HepG2 (cell line): ENCODE results near the gene ASAP2. TPM values are rescaled to one million over a fixed set of nuclear protein-coding genes. Genes with fewer than 3 reads are reported as not detected.

ENCODE experiments used
- ATAC-seq: fragments of 200-7000 bp; cut with Tn5 transposase; 3 replicates; pipeline ENCODE4 v1.9.1; 2020; ENCODE audit warnings: mild to moderate bottlenecking, moderate library complexity
- BruUV-seq: library from RNA; stranded (reverse); fragments of 400-500 nt; replicated peaks from 2 replicates; lab custom pipeline; 2021; lab: Mats Ljungman, UMichigan
- CTCF ChIA-PET: fragments of 300-600 bp; formaldehyde crosslinking; extraction: SDS; loops from one replicate; lab custom pipeline; 2021; ENCODE audit warnings: low total read pairs, inconsistent platforms, low intra/inter-chr PET ratio; lab: Yijun Ruan, JAX
- POLR2A ChIA-PET: fragments of 350-600 bp; sonication (Branson Sonifier 250); formaldehyde crosslinking; loops from one replicate; lab custom pipeline; 2020; ENCODE audit warnings: antibody characterized with exemption, inconsistent platforms; lab: Yijun Ruan, JAX
- DNase-seq: peaks from one replicate; pipeline ENCODE4 v3.0.0-alpha.2; 2015; ENCODE audit warnings: low spot score
- FAIRE-seq: peaks from 3 replicates; lab custom pipeline; 2011; peaks lifted over from hg19 to GRCh38; lab: Jason Lieb, UNC
- H2AFZ ChIP-seq: one replicate; pipeline ENCODE4 v1.6.1; 2011; ENCODE audit warnings: low read length, inconsistent platforms
- H3K27ac ChIP-seq: fragments of 300-600 bp; 3 replicates; pipeline ENCODE4 v1.8.0; 2011; ENCODE audit warnings: mixed run types, mild to moderate bottlenecking, mixed read lengths, low read length, inconsistent platforms; ENCODE audit not compliant: insufficient read depth; ENCODE audit errors: extremely low read length
- H3K27me3 ChIP-seq, 2 experiments: fragments of 200-600 bp in 1 of 2; 2 replicates in 1 of 2; 3 replicates in 1 of 2; pipeline versions ENCODE4 v1.6.0 to v1.8.0; 2011; ENCODE audit warnings: low read length in 2 of 2, mild to moderate bottlenecking in 2 of 2, moderate library complexity in 2 of 2, inconsistent platforms in 1 of 2; ENCODE audit not compliant: insufficient read depth in 2 of 2, control insufficient read depth in 1 of 2
- H3K36me3 ChIP-seq, 2 experiments: fragments of 200-600 bp in 1 of 2; replicated peaks in 1 of 2; 2 replicates in 1 of 2; 3 replicates in 1 of 2; pipeline versions ENCODE4 v1.5.1 to v1.8.0; 2011; ENCODE audit warnings: low read length in 2 of 2, inconsistent platforms in 1 of 2; ENCODE audit not compliant: insufficient read depth in 2 of 2, control insufficient read depth in 1 of 2
- H3K4me1 ChIP-seq: 2 replicates; pipeline ENCODE4 v1.5.1; 2012; ENCODE audit warnings: low read length, inconsistent platforms; ENCODE audit not compliant: insufficient read depth
- H3K4me2 ChIP-seq: 2 replicates; pipeline ENCODE4 v1.6.0; 2011; ENCODE audit warnings: low read depth, low read length, inconsistent platforms
- H3K4me3 ChIP-seq, 3 experiments: fragments of 200-600 bp in 1 of 3; sonication (generic), shearing (Covaris generic) in 1 of 3; replicated peaks in 1 of 3; 2 replicates each; pipeline ENCODE4 v1.5.1; 2011 to 2016; ENCODE audit warnings: low read length in 3 of 3, inconsistent platforms in 2 of 3, low read depth in 2 of 3, mild to moderate bottlenecking in 2 of 3, control low read depth in 1 of 3, mixed read lengths in 1 of 3; ENCODE audit not compliant: insufficient read depth in 1 of 3
- H3K79me2 ChIP-seq: one replicate; pipeline ENCODE4 v1.6.1; 2011; ENCODE audit warnings: low read length, inconsistent platforms; ENCODE audit not compliant: insufficient read depth
- H3K9ac ChIP-seq: 2 replicates; pipeline ENCODE4 v1.6.0; 2011; ENCODE audit warnings: mild to moderate bottlenecking, low read depth, low read length, inconsistent platforms; ENCODE audit not compliant: insufficient read depth
- H3K9me3 ChIP-seq: 2 replicates; pipeline ENCODE4 v1.5.1; 2012; ENCODE audit warnings: mild to moderate bottlenecking, low read length
- H4K20me1 ChIP-seq: 2 replicates; pipeline ENCODE4 v1.6.0; 2011; ENCODE audit warnings: inconsistent platforms, mild to moderate bottlenecking, low read length, moderate library complexity; ENCODE audit not compliant: insufficient read depth
- DPF2 ChIP-seq: sonication (generic); formaldehyde crosslinking; IDR thresholded peaks from 2 replicates; pipeline ENCODE4 v1.4.0; 2020; ENCODE audit warnings: mild to moderate bottlenecking, low read depth, missing genetic modification reagents, borderline replicate concordance
- FOXK2 ChIP-seq: fragments of 450-650 bp; IDR thresholded peaks from 2 replicates; pipeline ENCODE4 v1.6.1; 2016
- HES4 ChIP-seq: sonication (generic); formaldehyde crosslinking; IDR thresholded peaks from 2 replicates; pipeline ENCODE4 v1.9.0; 2021; ENCODE audit warnings: mild to moderate bottlenecking, missing genetic modification reagents, borderline replicate concordance
- KAT7 ChIP-seq: IDR thresholded peaks from 2 replicates; pipeline ENCODE4 v1.6.1; 2018; ENCODE audit warnings: borderline replicate concordance, missing compliant biosample characterization
- MATR3 ChIP-seq: sonication (generic); formaldehyde crosslinking; IDR thresholded peaks from 2 replicates; pipeline ENCODE4 v1.4.0; 2020; ENCODE audit warnings: missing genetic modification reagents
- ZBTB42 ChIP-seq: sonication (generic); formaldehyde crosslinking; IDR thresholded peaks from 2 replicates; pipeline ENCODE4 v1.5.0; 2020; ENCODE audit warnings: mild to moderate bottlenecking, missing genetic modification reagents
- ZNF207 ChIP-seq: fragments of 450-650 bp; IDR thresholded peaks from 2 replicates; pipeline ENCODE4 v1.6.1; 2016; ENCODE audit warnings: antibody characterized with exemption, borderline replicate concordance
- ZNF747 ChIP-seq: sonication (generic); formaldehyde crosslinking; IDR thresholded peaks from 2 replicates; pipeline ENCODE4 v1.8.1; 2023; ENCODE audit warnings: missing genetic modification reagents, mild to moderate bottlenecking, borderline replicate concordance
- ZNF883 ChIP-seq: sonication (generic); formaldehyde crosslinking; IDR thresholded peaks from 2 replicates; pipeline ENCODE4 v1.5.1; 2020; ENCODE audit warnings: mild to moderate bottlenecking, missing genetic modification reagents; ENCODE audit errors: not compliant biosample characterization
- WGBS: methylation state at CpG from one replicate; pipeline ENCODE4 v1.1.6; 2017; ENCODE audit warnings: low lambda C conversion rate; 5-methylcytosine and 5-hydroxymethylcytosine counted together
- in situ Hi-C: cut with HindIII; loops from 2 replicates; pipeline ENCODE4 v1.10.0; 2017; ENCODE audit warnings: low pct_unique_long_range_greater_than_20kb; ENCODE audit not compliant: extremely low pct_ligation_motif_present
- intact Hi-C: fragments of 100-400 bp; cut with micrococcal nuclease; formaldehyde crosslinking; loops from one replicate; pipeline ENCODE4 v1.10.0; 2022; ENCODE audit not compliant: unreplicated experiment
- polyA plus RNA-seq, 8 experiments: library from polyadenylated mRNA; depleted of rRNA in 3 of 8; stranded (reverse) in 7 of 8; unstranded in 1 of 8; fragments of >200 nt; fragmentation: Illumina TruSeq in 4 of 8; extraction: Trizol in 4 of 8; gene quantifications; 2 replicates each; pipeline versions ENCODE4 v1.2.1 to v1.2.3, GENCODE V29; 2011 to 2016; ENCODE audit warnings: low read depth in 4 of 8, missing spikeins in 1 of 8, mixed read lengths in 1 of 8; ENCODE audit not compliant: insufficient read depth in 1 of 8
- total RNA-seq, 5 experiments: library from RNA; depleted of rRNA; stranded (reverse); fragments of >200 nt; fragmentation: Illumina TruSeq; extraction: Trizol; gene quantifications; 2 replicates each; pipeline ENCODE4 v1.2.3, GENCODE V29; 2016; ENCODE audit warnings: low read depth in 1 of 5
- TF ChIP-seq, protein P1 (sequence below): sonication (generic); formaldehyde crosslinking; IDR thresholded peaks from 2 replicates; pipeline ENCODE4 v1.8.1; 2023; ENCODE audit warnings: mild to moderate bottlenecking, missing genetic modification reagents

Gene ASAP2
- total and polyA plus RNA-seq, 2 of the 13 experiments (the other 11 are each of a cell fraction or from before 2014, with no cell fraction given), result 7.3 to 22.3 TPM

DNA sequence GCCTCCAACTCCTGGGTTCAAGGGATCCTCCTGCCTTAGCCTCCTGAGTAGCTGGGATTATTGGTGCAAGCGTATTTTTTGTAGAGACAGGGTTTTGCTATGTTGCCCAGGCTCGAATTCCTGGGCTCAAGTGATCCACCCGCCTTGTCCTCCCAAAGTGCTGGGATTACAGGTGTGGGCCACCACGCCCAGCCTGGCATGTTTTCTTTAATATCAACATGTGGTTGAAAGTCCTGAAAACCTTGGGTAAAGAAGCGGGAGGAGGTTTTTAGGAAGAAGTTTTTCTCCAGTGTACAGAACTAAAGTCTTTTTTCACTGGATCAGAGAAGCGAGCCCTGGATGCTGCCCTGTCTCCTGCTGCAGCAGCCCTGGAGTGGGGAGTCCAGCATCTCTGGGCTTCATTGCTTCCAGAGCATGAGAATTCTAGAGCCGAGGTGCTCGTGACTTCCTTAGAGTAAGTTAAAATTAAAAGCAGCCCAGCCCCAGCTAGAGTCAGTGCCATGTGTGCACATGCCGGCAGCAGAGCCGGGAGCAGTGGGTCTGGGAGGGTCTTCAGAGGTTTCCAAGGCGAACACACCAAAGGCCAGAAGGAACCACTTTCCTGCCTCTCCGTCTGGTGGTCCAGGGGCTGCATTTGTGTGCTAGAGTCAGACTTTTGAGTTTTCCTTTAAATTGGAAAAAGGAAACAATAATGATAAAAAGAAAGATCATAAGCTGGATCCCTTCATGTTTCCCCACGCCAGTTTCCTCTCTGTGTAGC lies 185.5 kb downstream of the ASAP2 start:
- ChIA-PET CTCF (no interaction called here), POLR2A (interaction anchor here (1.4 kb wide), 1 partner anchor 11 kb away, joined by 4 read pairs; no protein-coding TSS in a partner anchor)
- FAIRE-seq (no peak), ATAC-seq (no peak), DNase-seq (no peak)
- in situ Hi-C loops (no loop called here), intact Hi-C loops (no loop called here)
- WGBS, result 95% methylated on average over 13 of the region's 13 CpGs
- no peak overlapping the region for H3K27ac ChIP-seq
- H3K27me3 ChIP-seq, result no peaks in the 10 kb centered on the region
- no TSS peak for BruUV-seq
- peaks cover 6 to 30% of the 10 kb centered on the region in 2 experiments; a peak in 4 of 5 replicates for H3K36me3 ChIP-seq
- H3K4me1 ChIP-seq, result peaks cover 33% of the 10 kb centered on the region
- H4K20me1 ChIP-seq, result no peaks in the 10 kb centered on the region
- H3K9ac ChIP-seq, result no peak overlapping the region
- H3K4me2 ChIP-seq, result no peak overlapping the region
- H3K9me3 ChIP-seq, result no peaks in the 10 kb centered on the region
- H3K79me2 ChIP-seq, result no peaks in the 10 kb centered on the region
- H2AFZ ChIP-seq, result no peak overlapping the region
- TF ChIP-seq FOXK2, result no peak
- no peak for TF ChIP-seq ZNF207
- no peak for TF ChIP-seq DPF2 (CRISPR knock-in tag)
- TF ChIP-seq KAT7 (CRISPR knock-in tag), result no peak
- TF ChIP-seq, protein P1, sequence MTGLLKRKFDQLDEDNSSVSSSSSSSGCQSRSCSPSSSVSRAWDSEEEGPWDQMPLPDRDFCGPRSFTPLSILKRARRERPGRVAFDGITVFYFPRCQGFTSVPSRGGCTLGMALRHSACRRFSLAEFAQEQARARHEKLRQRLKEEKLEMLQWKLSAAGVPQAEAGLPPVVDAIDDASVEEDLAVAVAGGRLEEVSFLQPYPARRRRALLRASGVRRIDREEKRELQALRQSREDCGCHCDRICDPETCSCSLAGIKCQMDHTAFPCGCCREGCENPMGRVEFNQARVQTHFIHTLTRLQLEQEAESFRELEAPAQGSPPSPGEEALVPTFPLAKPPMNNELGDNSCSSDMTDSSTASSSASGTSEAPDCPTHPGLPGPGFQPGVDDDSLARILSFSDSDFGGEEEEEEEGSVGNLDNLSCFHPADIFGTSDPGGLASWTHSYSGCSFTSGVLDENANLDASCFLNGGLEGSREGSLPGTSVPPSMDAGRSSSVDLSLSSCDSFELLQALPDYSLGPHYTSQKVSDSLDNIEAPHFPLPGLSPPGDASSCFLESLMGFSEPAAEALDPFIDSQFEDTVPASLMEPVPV, result no peak
- no peak for TF ChIP-seq ZNF883 (CRISPR knock-in tag)
- no peak for TF ChIP-seq ZBTB42
- no peak for TF ChIP-seq HES4 (CRISPR knock-in tag)
- TF ChIP-seq ZNF747 (CRISPR knock-in tag), result no peak
- no peak for TF ChIP-seq MATR3 (CRISPR knock-in tag)
- no peak overlapping the region for H3K4me3 ChIP-seq
